ENCODE results near the gene PATJ. TPM values are rescaled to one million over a fixed set of nuclear protein-coding genes. Genes with fewer than 3 reads are reported as not detected.

Gene PATJ
- total RNA-seq, 1 experiment from 2014 or later: 57.9 TPM

DNA sequence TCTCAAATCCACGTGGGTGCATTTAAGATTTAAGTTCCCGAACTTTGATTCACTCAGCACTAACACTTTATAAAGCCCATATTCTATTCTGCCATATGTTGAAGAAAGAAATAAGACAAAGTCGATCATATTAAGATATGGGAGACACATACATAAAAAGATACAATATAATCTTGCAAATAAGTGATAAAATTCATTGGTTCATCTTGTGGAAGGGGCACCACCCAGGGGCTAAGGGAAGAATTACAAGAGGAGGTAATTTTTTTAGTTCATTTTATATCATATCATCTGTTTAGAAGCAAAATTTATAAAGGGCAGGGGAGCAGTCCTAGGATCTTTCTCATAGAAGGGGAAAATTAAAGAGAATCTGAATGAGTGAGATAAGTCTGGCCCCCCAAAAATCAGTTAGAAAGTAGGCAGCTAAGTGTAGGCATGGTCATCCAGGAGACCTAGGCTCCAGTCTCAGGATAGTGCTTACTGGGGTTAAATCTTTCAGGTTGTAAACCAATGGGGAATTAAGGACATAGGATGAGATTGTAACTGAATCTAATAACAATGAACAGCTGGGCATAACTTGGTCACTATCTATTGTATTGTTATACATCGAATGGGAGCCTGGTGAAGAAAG, 328.2 kb downstream of the PATJ start:
- ChIA-PET POLR2A (no interaction called here), CTCF (interaction anchor here (1.0 to 2.6 kb wide), 3 partner anchors 14 to 119 kb away, joined by 3 to 6 read pairs (median 4); no protein-coding TSS in a partner anchor)
- Mint-ChIP-seq H3K36me3 (peaks cover 21% of the 10 kb centered on the region), H3K4me3 (no peak overlapping the region), H3K4me1 (peaks cover 9% of the 10 kb centered on the region; the same call in 1 of the 2 replicates), H3K9me3 (peaks cover 14% of the 10 kb centered on the region), H3K27me3 (ENCODE audit: low read depth) (no peaks in the 10 kb centered on the region), H3K27ac (peak overlapping the region; percentile 44; the same call in 1 of the 2 replicates)
- no peak for TF ChIP-seq ZNF263 (CRISPR knock-in tag; IDR thresholded peaks at IDR 0.05; ENCODE audit: low read depth)
- TF ChIP-seq, protein P1, sequence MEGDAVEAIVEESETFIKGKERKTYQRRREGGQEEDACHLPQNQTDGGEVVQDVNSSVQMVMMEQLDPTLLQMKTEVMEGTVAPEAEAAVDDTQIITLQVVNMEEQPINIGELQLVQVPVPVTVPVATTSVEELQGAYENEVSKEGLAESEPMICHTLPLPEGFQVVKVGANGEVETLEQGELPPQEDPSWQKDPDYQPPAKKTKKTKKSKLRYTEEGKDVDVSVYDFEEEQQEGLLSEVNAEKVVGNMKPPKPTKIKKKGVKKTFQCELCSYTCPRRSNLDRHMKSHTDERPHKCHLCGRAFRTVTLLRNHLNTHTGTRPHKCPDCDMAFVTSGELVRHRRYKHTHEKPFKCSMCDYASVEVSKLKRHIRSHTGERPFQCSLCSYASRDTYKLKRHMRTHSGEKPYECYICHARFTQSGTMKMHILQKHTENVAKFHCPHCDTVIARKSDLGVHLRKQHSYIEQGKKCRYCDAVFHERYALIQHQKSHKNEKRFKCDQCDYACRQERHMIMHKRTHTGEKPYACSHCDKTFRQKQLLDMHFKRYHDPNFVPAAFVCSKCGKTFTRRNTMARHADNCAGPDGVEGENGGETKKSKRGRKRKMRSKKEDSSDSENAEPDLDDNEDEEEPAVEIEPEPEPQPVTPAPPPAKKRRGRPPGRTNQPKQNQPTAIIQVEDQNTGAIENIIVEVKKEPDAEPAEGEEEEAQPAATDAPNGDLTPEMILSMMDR (IDR thresholded peaks at IDR 0.05): peak; percentile 43
- DNase-seq (ENCODE audit: low spot score): no peak
- ATAC-seq: 0 out of 2 replicates have a peak, but pooled peaks have one; percentile 20

DNA sequence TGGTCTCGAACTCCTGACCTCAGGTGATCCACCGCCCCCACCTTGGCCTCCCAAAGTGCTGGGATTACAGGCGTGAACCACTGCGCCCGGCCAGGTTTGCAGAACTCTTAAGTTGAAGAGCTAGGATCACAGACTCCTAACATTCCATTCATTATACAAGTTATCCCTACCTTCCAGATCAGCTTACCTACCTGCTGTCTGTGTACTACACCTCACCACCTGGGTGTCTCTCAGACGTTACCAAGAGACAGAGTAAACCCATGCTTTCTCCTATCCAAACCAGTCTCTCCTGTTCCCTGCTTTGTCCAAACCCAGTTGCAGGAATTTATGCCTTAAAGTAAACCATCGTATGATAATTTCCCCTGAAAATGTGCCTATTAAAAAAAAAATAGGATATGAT, 329.4 kb downstream of the PATJ start:
- H3K4me3 Mint-ChIP-seq: no peak overlapping the region
- H3K4me1 Mint-ChIP-seq: peaks cover 9% of the 10 kb centered on the region; the same call in 1 of the 2 replicates
- H3K27ac Mint-ChIP-seq: no peak overlapping the region
- POLR2A ChIA-PET: no interaction called here
- ATAC-seq (peak; percentile 56), DNase-seq (ENCODE audit: low spot score) (no peak)
- no peaks in the 10 kb centered on the region for H3K27me3 Mint-ChIP-seq (ENCODE audit: low read depth)
- CTCF ChIA-PET: interaction anchor here (0.7 to 2.6 kb wide), 7 partner anchors 11 to 270 kb away, joined by 3 to 11 read pairs (median 4); no protein-coding TSS in a partner anchor
- peaks cover 9% of the 10 kb centered on the region for H3K36me3 Mint-ChIP-seq
- no peak for TF ChIP-seq GRHL2 (CRISPR knock-in tag; IDR thresholded peaks at IDR 0.05; ENCODE audit: insufficient replicate concordance, severe bottlenecking)
- TF ChIP-seq, protein P2, sequence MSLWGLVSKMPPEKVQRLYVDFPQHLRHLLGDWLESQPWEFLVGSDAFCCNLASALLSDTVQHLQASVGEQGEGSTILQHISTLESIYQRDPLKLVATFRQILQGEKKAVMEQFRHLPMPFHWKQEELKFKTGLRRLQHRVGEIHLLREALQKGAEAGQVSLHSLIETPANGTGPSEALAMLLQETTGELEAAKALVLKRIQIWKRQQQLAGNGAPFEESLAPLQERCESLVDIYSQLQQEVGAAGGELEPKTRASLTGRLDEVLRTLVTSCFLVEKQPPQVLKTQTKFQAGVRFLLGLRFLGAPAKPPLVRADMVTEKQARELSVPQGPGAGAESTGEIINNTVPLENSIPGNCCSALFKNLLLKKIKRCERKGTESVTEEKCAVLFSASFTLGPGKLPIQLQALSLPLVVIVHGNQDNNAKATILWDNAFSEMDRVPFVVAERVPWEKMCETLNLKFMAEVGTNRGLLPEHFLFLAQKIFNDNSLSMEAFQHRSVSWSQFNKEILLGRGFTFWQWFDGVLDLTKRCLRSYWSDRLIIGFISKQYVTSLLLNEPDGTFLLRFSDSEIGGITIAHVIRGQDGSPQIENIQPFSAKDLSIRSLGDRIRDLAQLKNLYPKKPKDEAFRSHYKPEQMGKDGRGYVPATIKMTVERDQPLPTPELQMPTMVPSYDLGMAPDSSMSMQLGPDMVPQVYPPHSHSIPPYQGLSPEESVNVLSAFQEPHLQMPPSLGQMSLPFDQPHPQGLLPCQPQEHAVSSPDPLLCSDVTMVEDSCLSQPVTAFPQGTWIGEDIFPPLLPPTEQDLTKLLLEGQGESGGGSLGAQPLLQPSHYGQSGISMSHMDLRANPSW (CRISPR knock-in tag; conservative IDR thresholded peaks at IDR 0.05; ENCODE audit: low read depth): no peak
- TF ChIP-seq, protein P3, sequence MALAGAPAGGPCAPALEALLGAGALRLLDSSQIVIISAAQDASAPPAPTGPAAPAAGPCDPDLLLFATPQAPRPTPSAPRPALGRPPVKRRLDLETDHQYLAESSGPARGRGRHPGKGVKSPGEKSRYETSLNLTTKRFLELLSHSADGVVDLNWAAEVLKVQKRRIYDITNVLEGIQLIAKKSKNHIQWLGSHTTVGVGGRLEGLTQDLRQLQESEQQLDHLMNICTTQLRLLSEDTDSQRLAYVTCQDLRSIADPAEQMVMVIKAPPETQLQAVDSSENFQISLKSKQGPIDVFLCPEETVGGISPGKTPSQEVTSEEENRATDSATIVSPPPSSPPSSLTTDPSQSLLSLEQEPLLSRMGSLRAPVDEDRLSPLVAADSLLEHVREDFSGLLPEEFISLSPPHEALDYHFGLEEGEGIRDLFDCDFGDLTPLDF (CRISPR knock-in tag; IDR thresholded peaks at IDR 0.05): no peak
- H3K9me3 Mint-ChIP-seq: peaks cover 5% of the 10 kb centered on the region

DNA sequence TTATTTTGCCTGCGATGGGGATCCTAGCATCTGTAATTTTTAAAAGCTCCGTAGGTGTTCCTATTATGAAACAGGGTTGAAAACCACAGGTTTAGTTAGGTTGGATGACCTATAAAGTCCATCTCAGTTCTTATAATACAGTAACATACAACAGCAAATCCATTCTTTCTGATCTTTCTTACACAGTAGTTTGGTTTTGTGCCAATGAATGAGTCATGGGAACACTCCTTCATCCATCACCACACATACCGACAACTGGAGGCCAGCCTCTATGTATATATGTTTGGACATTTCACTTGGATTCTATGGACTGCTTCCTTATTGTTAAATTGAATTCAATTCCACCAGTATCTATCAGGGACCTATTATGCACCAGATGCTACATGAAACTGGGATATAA, 334.0 kb downstream of the PATJ start:
- H3K4me1 Mint-ChIP-seq: no peaks in the 10 kb centered on the region
- CTCF ChIA-PET: no interaction called here
- ATAC-seq: no peak
- no peak for DNase-seq (ENCODE audit: low spot score)
- TF ChIP-seq, protein P4, sequence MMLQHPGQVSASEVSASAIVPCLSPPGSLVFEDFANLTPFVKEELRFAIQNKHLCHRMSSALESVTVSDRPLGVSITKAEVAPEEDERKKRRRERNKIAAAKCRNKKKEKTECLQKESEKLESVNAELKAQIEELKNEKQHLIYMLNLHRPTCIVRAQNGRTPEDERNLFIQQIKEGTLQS (CRISPR knock-in tag; conservative IDR thresholded peaks at IDR 0.05): no peak
- TF ChIP-seq CREM (CRISPR knock-in tag; IDR thresholded peaks at IDR 0.05) (no peak), ELF4 (CRISPR knock-in tag; IDR thresholded peaks at IDR 0.05; ENCODE audit: low read depth) (no peak), TP53 (CRISPR knock-in tag; IDR thresholded peaks at IDR 0.05) (no peak), HMGA2 (CRISPR knock-in tag; IDR thresholded peaks at IDR 0.05) (no peak), EMX1 (CRISPR knock-in tag; IDR thresholded peaks at IDR 0.05) (no peak), ZBTB21 (CRISPR knock-in tag; IDR thresholded peaks at IDR 0.05; ENCODE audit: borderline replicate concordance) (no peak), ZNF121 (CRISPR knock-in tag; IDR thresholded peaks at IDR 0.05) (no peak), SP1 (CRISPR knock-in tag; conservative IDR thresholded peaks at IDR 0.05) (no peak), TCF7 (CRISPR knock-in tag; IDR thresholded peaks at IDR 0.05; ENCODE audit: low read depth) (no peak)
- TF ChIP-seq, protein P5, sequence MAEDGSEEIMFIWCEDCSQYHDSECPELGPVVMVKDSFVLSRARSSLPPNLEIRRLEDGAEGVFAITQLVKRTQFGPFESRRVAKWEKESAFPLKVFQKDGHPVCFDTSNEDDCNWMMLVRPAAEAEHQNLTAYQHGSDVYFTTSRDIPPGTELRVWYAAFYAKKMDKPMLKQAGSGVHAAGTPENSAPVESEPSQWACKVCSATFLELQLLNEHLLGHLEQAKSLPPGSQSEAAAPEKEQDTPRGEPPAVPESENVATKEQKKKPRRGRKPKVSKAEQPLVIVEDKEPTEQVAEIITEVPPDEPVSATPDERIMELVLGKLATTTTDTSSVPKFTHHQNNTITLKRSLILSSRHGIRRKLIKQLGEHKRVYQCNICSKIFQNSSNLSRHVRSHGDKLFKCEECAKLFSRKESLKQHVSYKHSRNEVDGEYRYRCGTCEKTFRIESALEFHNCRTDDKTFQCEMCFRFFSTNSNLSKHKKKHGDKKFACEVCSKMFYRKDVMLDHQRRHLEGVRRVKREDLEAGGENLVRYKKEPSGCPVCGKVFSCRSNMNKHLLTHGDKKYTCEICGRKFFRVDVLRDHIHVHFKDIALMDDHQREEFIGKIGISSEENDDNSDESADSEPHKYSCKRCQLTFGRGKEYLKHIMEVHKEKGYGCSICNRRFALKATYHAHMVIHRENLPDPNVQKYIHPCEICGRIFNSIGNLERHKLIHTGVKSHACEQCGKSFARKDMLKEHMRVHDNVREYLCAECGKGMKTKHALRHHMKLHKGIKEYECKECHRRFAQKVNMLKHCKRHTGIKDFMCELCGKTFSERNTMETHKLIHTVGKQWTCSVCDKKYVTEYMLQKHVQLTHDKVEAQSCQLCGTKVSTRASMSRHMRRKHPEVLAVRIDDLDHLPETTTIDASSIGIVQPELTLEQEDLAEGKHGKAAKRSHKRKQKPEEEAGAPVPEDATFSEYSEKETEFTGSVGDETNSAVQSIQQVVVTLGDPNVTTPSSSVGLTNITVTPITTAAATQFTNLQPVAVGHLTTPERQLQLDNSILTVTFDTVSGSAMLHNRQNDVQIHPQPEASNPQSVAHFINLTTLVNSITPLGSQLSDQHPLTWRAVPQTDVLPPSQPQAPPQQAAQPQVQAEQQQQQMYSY (CRISPR knock-in tag; IDR thresholded peaks at IDR 0.05): no peak
- TF ChIP-seq, protein P6, sequence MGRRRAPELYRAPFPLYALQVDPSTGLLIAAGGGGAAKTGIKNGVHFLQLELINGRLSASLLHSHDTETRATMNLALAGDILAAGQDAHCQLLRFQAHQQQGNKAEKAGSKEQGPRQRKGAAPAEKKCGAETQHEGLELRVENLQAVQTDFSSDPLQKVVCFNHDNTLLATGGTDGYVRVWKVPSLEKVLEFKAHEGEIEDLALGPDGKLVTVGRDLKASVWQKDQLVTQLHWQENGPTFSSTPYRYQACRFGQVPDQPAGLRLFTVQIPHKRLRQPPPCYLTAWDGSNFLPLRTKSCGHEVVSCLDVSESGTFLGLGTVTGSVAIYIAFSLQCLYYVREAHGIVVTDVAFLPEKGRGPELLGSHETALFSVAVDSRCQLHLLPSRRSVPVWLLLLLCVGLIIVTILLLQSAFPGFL (CRISPR knock-in tag; IDR thresholded peaks at IDR 0.05; ENCODE audit: borderline replicate concordance): no peak
- H3K9me3 Mint-ChIP-seq: no peaks in the 10 kb centered on the region
- H3K27ac Mint-ChIP-seq: no peak overlapping the region
- no peaks in the 10 kb centered on the region for H3K27me3 Mint-ChIP-seq (ENCODE audit: low read depth)
- H3K4me3 Mint-ChIP-seq: no peak overlapping the region
- POLR2A ChIA-PET: interaction anchor here (0.5 to 0.7 kb wide), 2 partner anchors 125 to 539 kb away, joined by 3 read pairs; no protein-coding TSS in a partner anchor
- H3K36me3 Mint-ChIP-seq: peaks cover 8% of the 10 kb centered on the region; the same call in 1 of the 2 replicates

Data from WTC11 (cell line).